ENCODE measurements around the gene STRADA.

DNA sequence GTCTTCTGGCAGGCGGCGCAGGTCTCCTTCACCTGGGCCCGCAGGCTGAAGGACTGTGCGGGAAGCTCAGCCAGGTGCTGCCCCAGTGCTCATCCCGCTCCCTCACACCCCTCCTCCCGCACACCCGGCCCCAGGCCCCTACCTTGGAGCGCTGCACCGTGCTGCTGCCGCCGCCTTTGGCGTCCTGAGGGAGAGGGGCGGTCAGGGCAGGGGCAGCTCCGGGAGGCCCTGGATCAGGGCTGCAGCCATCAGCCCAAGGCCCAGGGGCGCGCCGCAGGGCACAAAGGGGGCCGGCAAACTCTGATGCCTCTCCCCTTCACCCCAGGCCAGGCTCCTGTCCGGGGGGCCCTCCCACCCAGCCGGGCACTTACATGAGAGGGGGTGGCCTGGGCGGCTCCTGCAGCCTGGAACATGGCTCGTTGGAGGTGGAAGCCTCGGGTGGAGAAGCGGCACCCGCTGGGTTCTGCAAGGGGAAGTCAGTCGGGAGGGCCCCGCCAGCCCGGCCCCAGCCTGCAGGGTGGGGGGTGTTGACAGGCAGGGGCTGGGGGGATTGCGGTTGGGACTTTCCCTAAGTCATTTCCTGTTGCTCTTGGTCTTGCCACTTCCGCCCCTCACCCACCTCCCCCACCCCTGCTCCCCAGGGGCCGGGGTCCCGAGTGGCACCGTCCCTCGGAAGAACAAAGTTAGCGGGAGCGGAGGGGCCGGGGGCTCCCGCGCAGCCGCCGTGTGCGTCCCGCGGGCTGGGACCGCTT lies 42.5 kb downstream of the STRADA start:
- TF ChIP-seq, protein P1, sequence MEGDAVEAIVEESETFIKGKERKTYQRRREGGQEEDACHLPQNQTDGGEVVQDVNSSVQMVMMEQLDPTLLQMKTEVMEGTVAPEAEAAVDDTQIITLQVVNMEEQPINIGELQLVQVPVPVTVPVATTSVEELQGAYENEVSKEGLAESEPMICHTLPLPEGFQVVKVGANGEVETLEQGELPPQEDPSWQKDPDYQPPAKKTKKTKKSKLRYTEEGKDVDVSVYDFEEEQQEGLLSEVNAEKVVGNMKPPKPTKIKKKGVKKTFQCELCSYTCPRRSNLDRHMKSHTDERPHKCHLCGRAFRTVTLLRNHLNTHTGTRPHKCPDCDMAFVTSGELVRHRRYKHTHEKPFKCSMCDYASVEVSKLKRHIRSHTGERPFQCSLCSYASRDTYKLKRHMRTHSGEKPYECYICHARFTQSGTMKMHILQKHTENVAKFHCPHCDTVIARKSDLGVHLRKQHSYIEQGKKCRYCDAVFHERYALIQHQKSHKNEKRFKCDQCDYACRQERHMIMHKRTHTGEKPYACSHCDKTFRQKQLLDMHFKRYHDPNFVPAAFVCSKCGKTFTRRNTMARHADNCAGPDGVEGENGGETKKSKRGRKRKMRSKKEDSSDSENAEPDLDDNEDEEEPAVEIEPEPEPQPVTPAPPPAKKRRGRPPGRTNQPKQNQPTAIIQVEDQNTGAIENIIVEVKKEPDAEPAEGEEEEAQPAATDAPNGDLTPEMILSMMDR (IDR thresholded peaks at IDR 0.05): no peak
- no peak for TF ChIP-seq POLR2A (IDR thresholded peaks at IDR 0.05)
